PC-9 (cell line): Measurements from ENCODE around the gene BZW2. TPM values are rescaled to one million over a fixed set of nuclear protein-coding genes. Genes with fewer than 3 reads are reported as not detected.
"Not testable (repeated sequence)": the region's sequence is repeated elsewhere in the genome, so short reads cannot be mapped to it uniquely, and the experiment has no call there.

Experiments used
- BruUV-seq: library from RNA; stranded (reverse); fragments of 400-500 nt; replicated peaks from 2 replicates; lab custom pipeline; 2021; lab: Mats Ljungman, UMichigan
- CTCF ChIA-PET: fragments of 300-600 bp; sonication (Branson Sonifier 250); formaldehyde crosslinking; loops from one replicate; lab custom pipeline; 2022; ENCODE audit warnings: antibody characterized with exemption; lab: Charles Lee
- POLR2A ChIA-PET: fragments of 300-600 bp; sonication (Branson Sonifier 250); formaldehyde crosslinking; loops from one replicate; lab custom pipeline; 2022; ENCODE audit warnings: antibody characterized with exemption; ENCODE audit not compliant: unreplicated experiment; lab: Charles Lee
- DNase-seq, 2 experiments: peaks; one replicate each; pipeline versions ENCODE4 v3.0.0 to v3.0.0-alpha.2; 2015 to 2022; ENCODE audit warnings: mixed read lengths in 1 of 2
- H2AFZ ChIP-seq: fragments of 200-600 bp; sonication (generic); 2 replicates; pipeline ENCODE4 v1.8.1; 2017; ENCODE audit warnings: antibody characterized with exemption
- H3F3A ChIP-seq: fragments of 200-600 bp; sonication (generic); 2 replicates; pipeline ENCODE4 v1.8.1; 2017; ENCODE audit warnings: antibody characterized with exemption, mild to moderate bottlenecking, low read depth; ENCODE audit not compliant: insufficient read depth
- H3K27ac ChIP-seq: fragments of 200-600 bp; sonication (generic); 2 replicates; pipeline ENCODE4 v1.6.1; 2016; ENCODE audit warnings: mixed run types
- H3K27me3 ChIP-seq: fragments of 200-600 bp; sonication (generic); 2 replicates; pipeline ENCODE4 v1.6.1; 2016; ENCODE audit warnings: low read depth, mixed run types; ENCODE audit not compliant: insufficient read depth
- H3K36me3 ChIP-seq: fragments of 200-600 bp; sonication (generic); 2 replicates; pipeline ENCODE4 v1.6.1; 2016; ENCODE audit warnings: low read depth, mixed run types
- H3K4me1 ChIP-seq: fragments of 200-600 bp; sonication (generic); replicated peaks from 2 replicates; pipeline ENCODE4 v1.6.1; 2016; ENCODE audit warnings: mixed run types; ENCODE audit not compliant: insufficient read depth
- H3K4me2 ChIP-seq: fragments of 200-600 bp; sonication (generic); 2 replicates; pipeline ENCODE4 v1.6.1; 2017; ENCODE audit warnings: mixed run types
- H3K4me3 ChIP-seq: fragments of 200-600 bp; sonication (generic); 2 replicates; pipeline ENCODE4 v1.6.1; 2016; ENCODE audit warnings: mixed run types
- H3K79me2 ChIP-seq: fragments of 200-600 bp; sonication (generic); 2 replicates; pipeline ENCODE4 v1.6.1; 2017; ENCODE audit warnings: low read depth, mixed run types
- H3K9me2 ChIP-seq: fragments of 200-600 bp; sonication (generic); 2 replicates; pipeline ENCODE4 v1.8.1; 2017; ENCODE audit warnings: mild to moderate bottlenecking; ENCODE audit not compliant: insufficient read depth
- H3K9me3 ChIP-seq: fragments of 200-600 bp; sonication (generic); 2 replicates; pipeline ENCODE4 v1.8.1; 2016; ENCODE audit warnings: low read depth; ENCODE audit not compliant: insufficient read depth
- H4K20me1 ChIP-seq: fragments of 200-600 bp; sonication (generic); 2 replicates; pipeline ENCODE4 v1.8.1; 2017; ENCODE audit not compliant: insufficient read depth
- CTCF ChIP-seq: fragments of 200-600 bp; sonication (generic); conservative IDR thresholded peaks from 2 replicates; pipeline ENCODE4 v1.6.1; 2017; ENCODE audit warnings: mixed run types, antibody characterized with exemption, mild to moderate bottlenecking, moderate library complexity
- EZH2 ChIP-seq: fragments of 200-600 bp; sonication (generic); IDR thresholded peaks from 2 replicates; pipeline ENCODE4 v1.8.0; 2017; ENCODE audit warnings: antibody characterized with exemption, low read depth
- intact Hi-C: fragments of 100-400 bp; cut with micrococcal nuclease; formaldehyde crosslinking; loops from one replicate; pipeline ENCODE4 v1.10.0; 2022; ENCODE audit not compliant: unreplicated experiment
- total RNA-seq: library from RNA; stranded (reverse); gene quantifications from 2 replicates; pipeline ENCODE4 v1.2.3, GENCODE V29; 2021

BZW2 gene
- total RNA-seq, 1 experiment from 2014 or later: 93.7 TPM

GRCh38 chr7:16655394-16655793 lies 9.4 kb downstream of the BZW2 start:
- H3K27me3 ChIP-seq: no peaks in the 10 kb centered on the region
- H3K4me3 ChIP-seq: no peak overlapping the region
- H3K4me1 ChIP-seq: peaks cover 46% of the 10 kb centered on the region
- no peak overlapping the region for H3K27ac ChIP-seq
- peaks cover 19% of the 10 kb centered on the region for H3F3A ChIP-seq
- no peak overlapping the region for H2AFZ ChIP-seq
- peaks cover 53% of the 10 kb centered on the region for H3K36me3 ChIP-seq
- no peaks in the 10 kb centered on the region for H3K9me2 ChIP-seq
- BruUV-seq: no TSS peak
- POLR2A ChIA-PET: no interaction called here
- no peak for DNase-seq
- intact Hi-C loops: no loop called here
- peaks cover 13% of the 10 kb centered on the region for H4K20me1 ChIP-seq
- no peaks in the 10 kb centered on the region; the same call in 1 of the 2 replicates for H3K9me3 ChIP-seq
- no peak for TF ChIP-seq CTCF
- TF ChIP-seq EZH2: no peak
- CTCF ChIA-PET: no interaction called here
- no peak overlapping the region for H3K4me2 ChIP-seq
- H3K79me2 ChIP-seq: peaks cover 98% of the 10 kb centered on the region

GRCh38 chr7:16656141-16656540 lies 10.2 kb downstream of the BZW2 start:
- CTCF ChIA-PET: no interaction called here
- TF ChIP-seq CTCF: no peak
- TF ChIP-seq EZH2: no peak
- peaks cover 25% of the 10 kb centered on the region for H3F3A ChIP-seq
- no peak overlapping the region for H2AFZ ChIP-seq
- H3K79me2 ChIP-seq: peaks cover 98% of the 10 kb centered on the region
- no peaks in the 10 kb centered on the region for H3K9me2 ChIP-seq
- peaks cover 13% of the 10 kb centered on the region for H4K20me1 ChIP-seq
- no peaks in the 10 kb centered on the region; the same call in 1 of the 2 replicates for H3K9me3 ChIP-seq
- POLR2A ChIA-PET: no interaction called here
- H3K4me3 ChIP-seq: no peak overlapping the region
- BruUV-seq: no TSS peak
- no peak for DNase-seq
- H3K4me2 ChIP-seq: no peak overlapping the region
- peaks cover 49% of the 10 kb centered on the region for H3K4me1 ChIP-seq
- intact Hi-C loops: no loop called here
- H3K27ac ChIP-seq: no peak overlapping the region
- H3K36me3 ChIP-seq: peaks cover 49% of the 10 kb centered on the region
- no peaks in the 10 kb centered on the region for H3K27me3 ChIP-seq

- Histone ChIP-seq H2AFZ (no peak overlapping the region), H3K9me2 (no peaks in the 10 kb centered on the region), H3K27me3 (no peaks in the 10 kb centered on the region), H3K4me2 (peak overlapping the region; percentile 61), H3K27ac (peak overlapping the region; percentile 47), H3K4me1 (peaks cover 58% of the 10 kb centered on the region), H3K9me3 (no peaks in the 10 kb centered on the region), H3K36me3 (peaks cover 46% of the 10 kb centered on the region), H4K20me1 (peaks cover 8% of the 10 kb centered on the region), H3K4me3 (no peak overlapping the region), H3K79me2 (peaks cover 98% of the 10 kb centered on the region), H3F3A (peaks cover 31% of the 10 kb centered on the region)
- no TSS peak for BruUV-seq
- POLR2A ChIA-PET: interaction anchor here (1.2 kb wide), 1 partner anchor 10 kb away, joined by 12 read pairs; no protein-coding TSS in a partner anchor
- TF ChIP-seq EZH2 (no peak), CTCF (no peak)
- intact Hi-C loops: loop anchor here (1.0 kb wide), 1 partner anchor 7 kb away; no protein-coding TSS in a partner anchor
- CTCF ChIA-PET: no interaction called here
- peak; percentile 79 to 83 for DNase-seq
These were observed 11.8 kb downstream of the BZW2 start for GRCh38 chr7:16657656-16658279.

GRCh38 chr7:16659854-16660497 lies 14.0 kb downstream of the BZW2 start:
- H2AFZ ChIP-seq, H4K20me1 ChIP-seq, intact Hi-C loops, H3K9me3 ChIP-seq, H3K27me3 ChIP-seq, BruUV-seq, H3K4me3 ChIP-seq, H3K4me2 ChIP-seq, DNase-seq, H3K9me2 ChIP-seq: not testable (repeated sequence)
- Histone ChIP-seq H3F3A (peaks cover 23% of the 10 kb centered on the region), H3K27ac (0 out of 2 replicates have a peak overlapping the region, but pooled peaks have one; percentile 50), H3K4me1 (peaks cover 52% of the 10 kb centered on the region), H3K36me3 (peaks cover 56% of the 10 kb centered on the region), H3K79me2 (peaks cover 98% of the 10 kb centered on the region)
- POLR2A ChIA-PET: interaction anchor here (0.7 kb wide), 1 partner anchor 14 kb away, joined by 3 read pairs; the partner anchor contains the start of genes ANKMY2 and BZW2
- CTCF ChIA-PET: interaction anchor here (0.7 kb wide), 2 partner anchors 68 to 95 kb away, joined by 5 to 10 read pairs; no protein-coding TSS in a partner anchor
